Esophagus muscularis mucosa (tissue), 4 donors: ENCODE measurements around the gene RYR2. TPM values are rescaled to one million over a fixed set of nuclear protein-coding genes. Genes with fewer than 3 reads are reported as not detected.

Experiments
- DNase-seq: peaks from one replicate; pipeline ENCODE4 v3.0.0-alpha.2; 2017; ENCODE audit errors: extremely low spot score
- H3K27ac ChIP-seq, 4 donors: fragments of 200-600 bp; sonication (generic); replicated peaks in 1 of 4; 1 replicate in 3 of 4; 2 replicates in 1 of 4; pipeline ENCODE4 v1.5.1; 2016 to 2019; ENCODE audit warnings: mild to moderate bottlenecking in 1 of 4
- H3K27me3 ChIP-seq, 4 donors: fragments of 200-600 bp; sonication (generic); one replicate each; pipeline versions ENCODE4 v1.5.1 to v1.6.0; 2016 to 2019
- H3K36me3 ChIP-seq, 4 donors: fragments of 200-600 bp; sonication (generic); one replicate each; pipeline ENCODE4 v1.5.1; 2016 to 2019
- H3K4me1 ChIP-seq, 4 donors: fragments of 200-600 bp; sonication (generic); one replicate each; pipeline ENCODE4 v1.5.1; 2016 to 2019
- H3K4me3 ChIP-seq, 4 donors: fragments of 200-600 bp; sonication (generic); 1 replicate in 2 of 4; 2 replicates in 2 of 4; pipeline ENCODE4 v1.5.1; 2016 to 2019; ENCODE audit warnings: mild to moderate bottlenecking in 4 of 4, moderate library complexity in 1 of 4
- H3K9me3 ChIP-seq, 4 donors: fragments of 200-600 bp; sonication (generic); 1 replicate in 3 of 4; 2 replicates in 1 of 4; pipeline ENCODE4 v1.5.1; 2016 to 2019
- CTCF ChIP-seq, 3 experiments: fragments of 200-600 bp in 2 of 3; fragments of 450-650 bp in 1 of 3; sonication (generic) in 2 of 3; IDR thresholded peaks; one replicate each; pipeline ENCODE4 v1.5.1; 2017 to 2019; ENCODE audit warnings: antibody characterized with exemption in 3 of 3, mild to moderate bottlenecking in 2 of 3, moderate library complexity in 1 of 3
- EP300 ChIP-seq: sonication (generic); formaldehyde crosslinking; IDR thresholded peaks from one replicate; pipeline ENCODE4 v1.6.1; 2017; ENCODE audit warnings: antibody characterized with exemption
- POLR2A ChIP-seq: fragments of 450-650 bp; IDR thresholded peaks from one replicate; pipeline ENCODE4 v1.6.1; 2017; ENCODE audit warnings: antibody characterized with exemption, moderate library complexity, mild to moderate bottlenecking, low read depth
- POLR2AphosphoS5 ChIP-seq, 2 donors: sonication (generic); formaldehyde crosslinking; IDR thresholded peaks; one replicate each; pipeline ENCODE4 v1.6.1; 2017; ENCODE audit warnings: antibody characterized with exemption in 2 of 2
- WGBS: methylation state at CpG from one replicate; pipeline ENCODE4 v1.1.5; 2018; 5-methylcytosine and 5-hydroxymethylcytosine counted together
- intact Hi-C: fragments of 100-400 bp; cut with DNase I; formaldehyde crosslinking; loops from one replicate; pipeline ENCODE4 v1.15.1; 2023
- total RNA-seq, 4 donors: library from RNA; depleted of rRNA; stranded (reverse); fragments of >200 nt; gene quantifications; one replicate each; pipeline versions ENCODE4 v1.1.0 to v1.2.1, GENCODE V29; 2016

Gene RYR2
- total RNA-seq, 4 donors from 2014 or later: 29.8 to 56.3 (median 38.9) TPM

GRCh38 chr1:237341391-237341790 is 299.4 kb downstream of the RYR2 start:
- H3K9me3 ChIP-seq: no peaks in the 10 kb centered on the region
- H3K27ac ChIP-seq: no peak overlapping the region
- H3K36me3 ChIP-seq: no peaks in the 10 kb centered on the region
- H3K27me3 ChIP-seq: no peaks in the 10 kb centered on the region
- no peak for DNase-seq
- peaks cover 0 to 8% (median 0%) of the 10 kb centered on the region in 4 donors for H3K4me1 ChIP-seq
- 71% methylated on average over 3 of the region's 3 CpGs for WGBS
- intact Hi-C loops: no loop called here
- TF ChIP-seq CTCF (IDR thresholded peaks at IDR 0.05) (no peak), EP300 (no peak), POLR2AphosphoS5 (IDR thresholded peaks at IDR 0.05) (no peak), POLR2A (no peak)
- no peak overlapping the region for H3K4me3 ChIP-seq

- H3K27me3 ChIP-seq: no peaks in the 10 kb centered on the region
- no peak overlapping the region for H3K4me3 ChIP-seq
- H3K36me3 ChIP-seq: no peaks in the 10 kb centered on the region
- H3K4me1 ChIP-seq: peaks cover 0 to 8% (median 0%) of the 10 kb centered on the region in 4 donors
- WGBS: 92% methylated on average over 6 of the region's 6 CpGs
- intact Hi-C loops: no loop called here
- no peak for DNase-seq
- H3K27ac ChIP-seq: no peak overlapping the region
- TF ChIP-seq POLR2A (no peak), CTCF (IDR thresholded peaks at IDR 0.05) (no peak), POLR2AphosphoS5 (IDR thresholded peaks at IDR 0.05) (no peak), EP300 (no peak)
- H3K9me3 ChIP-seq: no peaks in the 10 kb centered on the region
Observed at GRCh38 chr1:237342730-237343129, 300.7 kb downstream of the RYR2 start.

DNA sequence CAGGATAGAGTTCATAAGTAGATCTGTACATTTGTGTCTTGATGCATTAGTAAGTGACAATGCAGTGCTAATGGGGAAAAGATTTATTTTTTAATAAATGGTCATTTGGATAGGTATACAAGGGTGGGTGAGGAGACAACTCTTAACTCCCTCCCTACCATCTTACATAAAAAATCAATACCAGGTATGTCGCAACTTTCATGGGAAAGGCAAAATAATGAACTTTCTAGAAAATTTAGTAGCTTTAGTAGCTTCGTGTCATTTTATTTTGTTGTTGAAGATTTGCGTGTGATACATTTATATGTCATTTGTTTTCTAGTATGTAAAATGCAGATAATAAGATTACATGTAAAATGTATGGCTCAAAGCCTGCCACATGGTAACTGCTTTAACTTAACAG is 310.8 kb downstream of the RYR2 start:
- Histone ChIP-seq H3K27me3 (no peaks in the 10 kb centered on the region), H3K4me3 (no peak overlapping the region), H3K4me1 (no peaks in the 10 kb centered on the region), H3K9me3 (no peaks in the 10 kb centered on the region), H3K36me3 (no peaks in the 10 kb centered on the region), H3K27ac (no peak overlapping the region)
- TF ChIP-seq POLR2AphosphoS5 (IDR thresholded peaks at IDR 0.05) (no peak), POLR2A (no peak), EP300 (no peak), CTCF (IDR thresholded peaks at IDR 0.05) (no peak)
- WGBS: 90% methylated on average over 3 of the region's 3 CpGs
- intact Hi-C loops: no loop called here
- no peak for DNase-seq

DNA sequence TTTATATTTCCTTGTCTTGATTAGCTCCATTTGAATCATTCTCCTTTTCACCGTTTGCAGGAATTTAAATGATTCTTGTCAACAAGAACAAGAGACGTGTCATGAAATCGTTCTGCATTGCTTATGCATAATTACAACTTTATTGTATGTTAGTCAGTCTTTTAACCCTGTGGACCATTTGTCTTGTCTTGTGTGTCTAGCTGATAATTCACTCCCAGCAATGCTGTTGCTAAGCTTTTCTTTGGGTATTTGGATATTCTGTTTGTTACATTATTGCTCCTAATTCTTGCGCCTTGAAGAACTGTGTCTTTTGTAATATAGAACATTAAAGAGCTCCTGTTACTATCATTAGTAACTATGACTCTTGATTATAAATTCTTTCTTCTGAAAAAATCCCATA is 311.9 kb downstream of the RYR2 start:
- Histone ChIP-seq H3K36me3 (no peaks in the 10 kb centered on the region), H3K9me3 (no peaks in the 10 kb centered on the region), H3K4me1 (no peaks in the 10 kb centered on the region), H3K4me3 (no peak overlapping the region), H3K27me3 (no peaks in the 10 kb centered on the region), H3K27ac (no peak overlapping the region)
- DNase-seq: no peak
- WGBS: 83% methylated on average over 4 of the region's 4 CpGs
- intact Hi-C loops: no loop called here
- TF ChIP-seq EP300 (no peak), CTCF (IDR thresholded peaks at IDR 0.05) (no peak), POLR2AphosphoS5 (IDR thresholded peaks at IDR 0.05) (no peak), POLR2A (no peak)

- Histone ChIP-seq H3K9me3 (no peaks in the 10 kb centered on the region), H3K27me3 (no peaks in the 10 kb centered on the region), H3K4me1 (peaks cover 0 to 5% (median 0%) of the 10 kb centered on the region in 4 donors), H3K4me3 (no peak overlapping the region), H3K27ac (no peak overlapping the region), H3K36me3 (no peaks in the 10 kb centered on the region)
- 79% methylated on average over 1 of the region's 1 CpG for WGBS
- intact Hi-C loops: no loop called here
- DNase-seq: no peak
- no peak for TF ChIP-seq EP300
Observed at GRCh38 chr1:237355022-237355421, 313.0 kb downstream of the RYR2 start.
